A673 (cell line): ENCODE results near the gene ARHGAP18. TPM values are rescaled to one million over a fixed set of nuclear protein-coding genes. Genes with fewer than 3 reads are reported as not detected.

ENCODE experiments used
- BruUV-seq: library from RNA; stranded (reverse); fragments of 400-500 nt; replicated peaks from 2 replicates; lab custom pipeline; 2021; lab: Mats Ljungman, UMichigan
- CTCF ChIA-PET: fragments of 300-600 bp; sonication (Branson Sonifier 250); formaldehyde crosslinking; loops from one replicate; lab custom pipeline; 2022; ENCODE audit warnings: antibody characterized with exemption; lab: Charles Lee
- POLR2A ChIA-PET: fragments of 300-600 bp; sonication (Branson Sonifier 250); formaldehyde crosslinking; loops from one replicate; lab custom pipeline; 2022; ENCODE audit warnings: antibody characterized with exemption; ENCODE audit not compliant: low non-redundant PET; lab: Charles Lee
- DNase-seq: peaks from one replicate; pipeline ENCODE4 v3.0.0-alpha.2; 2015; ENCODE audit warnings: low spot score
- H3K27ac ChIP-seq: fragments of 200-600 bp; sonication (generic); 2 replicates; pipeline ENCODE4 v1.5.1; 2016; ENCODE audit warnings: mixed run types, low read depth, mild to moderate bottlenecking, mixed read lengths, antibody characterized with exemption, low read length; ENCODE audit not compliant: poor library complexity, severe bottlenecking
- H3K27me3 ChIP-seq: fragments of 200-600 bp; sonication (generic); replicated peaks from 2 replicates; pipeline ENCODE4 v1.6.1; 2017; ENCODE audit warnings: mixed run types, low read depth, mild to moderate bottlenecking, mixed read lengths, antibody characterized with exemption, low read length; ENCODE audit not compliant: insufficient read depth, poor library complexity
- H3K36me3 ChIP-seq: fragments of 200-600 bp; sonication (generic); 2 replicates; pipeline ENCODE4 v1.6.1; 2016; ENCODE audit warnings: mixed run types, mild to moderate bottlenecking, mixed read lengths, antibody characterized with exemption, low read length; ENCODE audit not compliant: insufficient read depth, poor library complexity, severe bottlenecking
- H3K4me1 ChIP-seq: fragments of 200-600 bp; sonication (generic); 2 replicates; pipeline ENCODE4 v1.6.1; 2017; ENCODE audit warnings: mixed run types, mild to moderate bottlenecking, mixed read lengths, antibody characterized with exemption, low read length; ENCODE audit not compliant: insufficient read depth, poor library complexity, severe bottlenecking
- H3K4me3 ChIP-seq: fragments of 200-600 bp; sonication (generic); 2 replicates; pipeline ENCODE4 v1.5.1; 2016; ENCODE audit warnings: low read depth, mixed run types, mild to moderate bottlenecking, mixed read lengths, low read length; ENCODE audit not compliant: poor library complexity, severe bottlenecking
- H3K9me3 ChIP-seq: fragments of 200-600 bp; sonication (generic); 2 replicates; pipeline ENCODE4 v1.6.1; 2016; ENCODE audit warnings: mixed run types, low read depth, mild to moderate bottlenecking, mixed read lengths, antibody characterized with exemption, low read length; ENCODE audit not compliant: poor library complexity, severe bottlenecking
- CTCF ChIP-seq: fragments of 300-800, 200-600 bp; sonication (generic); conservative IDR thresholded peaks from 2 replicates; pipeline ENCODE4 v1.5.1; 2017; ENCODE audit warnings: low read depth, mild to moderate bottlenecking, antibody characterized with exemption, low read length, moderate library complexity, mixed read lengths
- EZH2 ChIP-seq: fragments of 200-600 bp; sonication (generic); IDR thresholded peaks from 2 replicates; pipeline ENCODE4 v1.6.1; 2017; ENCODE audit warnings: borderline replicate concordance, low read depth, mild to moderate bottlenecking, mixed read lengths, antibody characterized with exemption, low read length; ENCODE audit not compliant: poor library complexity, severe bottlenecking
- intact Hi-C: fragments of 100-400 bp; cut with micrococcal nuclease; formaldehyde crosslinking; loops from one replicate; pipeline ENCODE4 v1.10.0; 2022; ENCODE audit not compliant: unreplicated experiment
- total RNA-seq: library from RNA; stranded (reverse); gene quantifications from 2 replicates; pipeline ENCODE4 v1.2.3, GENCODE V29; 2021

The ARHGAP18 gene
- total RNA-seq, 1 experiment from 2014 or later, result 14.2 TPM

- no peaks in the 10 kb centered on the region for H3K27me3 ChIP-seq
- no peak for TF ChIP-seq CTCF
- no peak for TF ChIP-seq EZH2
- no TSS peak for BruUV-seq
- peak overlapping the region; percentile 57 for H3K4me3 ChIP-seq
- intact Hi-C loops, result no loop called here
- no peak overlapping the region for H3K27ac ChIP-seq
- DNase-seq, result no peak
- ChIA-PET POLR2A (interaction anchor here (0.6 kb wide), 1 partner anchor 487 kb away, joined by 3 read pairs; no protein-coding TSS in a partner anchor), CTCF (no interaction called here)
- H3K9me3 ChIP-seq, result no peaks in the 10 kb centered on the region
- H3K4me1 ChIP-seq, result peaks cover 18% of the 10 kb centered on the region
- no peaks in the 10 kb centered on the region for H3K36me3 ChIP-seq
These were observed 2.0 kb downstream of the ARHGAP18 start for GRCh38 chr6:129707882-129708495.

GRCh38 chr6:129707028-129707427, 2.9 kb downstream of the ARHGAP18 start:
- H3K36me3 ChIP-seq, result no peaks in the 10 kb centered on the region
- peaks cover 18% of the 10 kb centered on the region for H3K4me1 ChIP-seq
- no peak overlapping the region for H3K4me3 ChIP-seq
- no peaks in the 10 kb centered on the region for H3K9me3 ChIP-seq
- no peak for TF ChIP-seq EZH2
- no peak for TF ChIP-seq CTCF
- no peaks in the 10 kb centered on the region for H3K27me3 ChIP-seq
- POLR2A ChIA-PET, result no interaction called here
- CTCF ChIA-PET, result no interaction called here
- no peak overlapping the region for H3K27ac ChIP-seq
- BruUV-seq, result no TSS peak
- intact Hi-C loops, result no loop called here
- no peak for DNase-seq

- H3K4me1 ChIP-seq, result peaks cover 9% of the 10 kb centered on the region
- no peak for TF ChIP-seq EZH2
- TF ChIP-seq CTCF, result no peak
- POLR2A ChIA-PET, result interaction anchor here (1.0 kb wide), 1 partner anchor 39 kb away, joined by 4 read pairs; no protein-coding TSS in a partner anchor
These were observed 4.8 kb downstream of the ARHGAP18 start for GRCh38 chr6:129705212-129705611.

More at GRCh38 chr6:129705212-129705611, 4.8 kb downstream of the ARHGAP18 start:
- intact Hi-C loops, result no loop called here
- CTCF ChIA-PET, result no interaction called here
- Histone ChIP-seq H3K27ac (no peak overlapping the region), H3K36me3 (no peaks in the 10 kb centered on the region), H3K9me3 (no peaks in the 10 kb centered on the region), H3K27me3 (no peaks in the 10 kb centered on the region), H3K4me3 (no peak overlapping the region)
- no peak for DNase-seq
- no TSS peak for BruUV-seq
